Activated naive CD8-positive, alpha-beta T cell treated with anti-CD3 and anti-CD28 coated beads, Interleukin-2, amount 10 ng/mL, durations not matched to agents 7 days and 5 days (primary cell): ENCODE measurements around the gene KLF1. TPM values are rescaled to one million over a fixed set of nuclear protein-coding genes. Genes with fewer than 3 reads are reported as not detected.

Experiments
- ATAC-seq: fragments of 150-1000 bp; cut with Tn5 transposase; one replicate; pipeline ENCODE4 v1.10.0; 2021; ENCODE audit warnings: low read depth, moderate library complexity
- POLR2A ChIA-PET: fragments of 350-600 bp; sonication (Branson Sonifier 250); formaldehyde crosslinking; loops from one replicate; lab custom pipeline; 2021; ENCODE audit warnings: antibody characterized with exemption; lab: Charles Lee
- DNase-seq: peaks from one replicate; pipeline ENCODE4 v3.0.0; 2021
- H3K27ac Mint-ChIP-seq: one replicate; pipeline ENCODE4 v1.8.0; 2022; ENCODE audit warnings: mild to moderate bottlenecking, mixed read lengths
- H3K27me3 Mint-ChIP-seq: one replicate; pipeline ENCODE4 v1.8.0; 2022; ENCODE audit warnings: mild to moderate bottlenecking, moderate library complexity, mixed read lengths
- H3K36me3 Mint-ChIP-seq: one replicate; pipeline ENCODE4 v1.8.0; 2021; ENCODE audit warnings: mild to moderate bottlenecking, mixed read lengths
- H3K4me1 Mint-ChIP-seq: one replicate; pipeline ENCODE4 v1.8.0; 2021; ENCODE audit warnings: mixed read lengths
- H3K4me3 Mint-ChIP-seq: one replicate; pipeline ENCODE4 v1.8.0; 2022; ENCODE audit warnings: mild to moderate bottlenecking, moderate library complexity, mixed read lengths
- H3K9me3 Mint-ChIP-seq: one replicate; pipeline ENCODE4 v1.8.0; 2021; ENCODE audit warnings: mixed read lengths
- total RNA-seq, 2 experiments: library from RNA; stranded (reverse); gene quantifications; one replicate each; pipeline ENCODE4 v1.2.3, GENCODE V29; 2021

KLF1 gene
- total RNA-seq, 2 experiments from 2014 or later: 0.19 TPM; not detected in 1

DNA sequence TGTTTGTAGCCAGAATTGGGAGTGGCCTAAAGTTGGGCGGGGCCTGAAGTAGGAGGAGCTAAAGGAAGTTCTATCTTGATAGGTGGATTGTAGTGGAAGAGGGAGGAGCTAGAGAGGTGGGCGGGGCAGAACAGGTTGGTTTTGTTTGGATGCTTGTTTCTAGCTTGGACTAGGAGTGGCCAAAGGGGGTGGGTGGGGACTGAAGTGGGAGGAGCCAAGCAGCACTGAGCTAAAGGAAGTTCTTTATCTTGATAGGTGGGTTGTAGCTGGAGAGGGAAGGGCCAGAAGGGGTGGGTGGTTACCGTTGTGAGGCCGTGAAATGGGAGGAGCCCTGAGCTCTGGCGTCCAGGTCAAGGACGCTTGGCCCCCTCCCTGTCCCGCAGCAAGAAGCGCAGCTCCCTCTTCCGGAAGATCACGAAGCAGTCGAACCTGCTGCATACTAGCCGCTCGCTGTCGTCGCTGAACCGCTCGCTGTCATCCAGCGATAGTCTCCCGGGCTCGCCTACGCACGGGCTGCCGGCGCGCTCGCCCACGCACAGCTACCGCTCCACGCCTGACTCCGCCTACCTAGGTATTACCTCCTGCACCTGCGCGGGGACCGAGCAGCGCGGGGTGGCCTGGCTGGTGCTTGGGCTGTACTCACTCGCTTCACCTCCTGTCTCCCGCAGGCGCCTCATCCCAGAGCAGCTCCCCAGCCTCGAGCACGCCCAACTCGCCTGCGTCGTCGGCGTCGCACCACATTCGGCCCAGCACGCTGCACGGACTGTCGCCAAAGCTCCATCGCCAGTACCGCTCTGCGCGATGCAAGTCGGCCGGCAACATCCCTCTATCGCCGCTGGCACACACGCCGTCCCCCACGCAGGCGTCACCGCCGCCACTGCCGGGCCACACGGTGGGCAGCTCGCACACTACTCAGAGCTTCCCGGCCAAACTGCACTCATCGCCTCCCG, 13.8 kb downstream of the KLF1 start:
- peak; percentile 57 for DNase-seq

DNA sequence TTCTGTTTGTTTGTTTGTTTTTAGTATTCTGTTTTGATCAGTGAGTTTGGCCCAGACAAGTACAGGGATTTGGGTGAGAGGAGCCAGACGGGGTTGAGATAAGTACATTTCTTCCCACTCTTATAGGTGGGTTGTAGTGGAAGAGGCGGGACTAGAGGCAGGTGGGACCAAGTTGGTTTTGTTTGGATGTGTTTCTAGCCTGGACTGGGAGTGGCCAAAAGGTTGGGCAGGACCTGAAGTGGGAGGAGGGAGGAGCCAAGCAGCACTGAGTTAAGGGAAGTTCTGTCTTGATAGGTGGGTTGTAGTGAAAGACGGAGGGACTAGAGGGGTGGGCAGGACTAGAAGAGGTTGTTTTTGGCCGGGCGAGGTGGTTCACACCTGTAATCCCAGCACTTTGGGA, 14.7 kb downstream of the KLF1 start:
- DNase-seq (no peak), ATAC-seq (no peak)
- no peaks in the 10 kb centered on the region for H3K27me3 Mint-ChIP-seq
- peaks cover 7% of the 10 kb centered on the region for H3K4me1 Mint-ChIP-seq
- POLR2A ChIA-PET: interaction anchor here (0.6 to 1.3 kb wide), 7 partner anchors 13 to 110 kb away, joined by 3 to 5 read pairs (median 3); partner anchors contain the start of genes GCDH and JUNB
- no peaks in the 10 kb centered on the region for H3K9me3 Mint-ChIP-seq
- H3K27ac Mint-ChIP-seq: no peak overlapping the region
- no peak overlapping the region for H3K4me3 Mint-ChIP-seq
- peaks cover 23% of the 10 kb centered on the region for H3K36me3 Mint-ChIP-seq

More for the DNA sequence above, 13.8 kb downstream of the KLF1 start:
- ATAC-seq: peak; percentile 53
- POLR2A ChIA-PET: interaction anchor here (0.5 to 1.3 kb wide), 12 partner anchors 12 to 1595 kb away, joined by 3 to 5 read pairs (median 4); partner anchors contain the start of genes GCDH and JUNB
- peak overlapping the region; percentile 37 for H3K4me3 Mint-ChIP-seq
- H3K4me1 Mint-ChIP-seq: peaks cover 6% of the 10 kb centered on the region
- H3K36me3 Mint-ChIP-seq: peaks cover 27% of the 10 kb centered on the region
- H3K27ac Mint-ChIP-seq: no peak overlapping the region
- H3K9me3 Mint-ChIP-seq: no peaks in the 10 kb centered on the region
- H3K27me3 Mint-ChIP-seq: no peaks in the 10 kb centered on the region

DNA sequence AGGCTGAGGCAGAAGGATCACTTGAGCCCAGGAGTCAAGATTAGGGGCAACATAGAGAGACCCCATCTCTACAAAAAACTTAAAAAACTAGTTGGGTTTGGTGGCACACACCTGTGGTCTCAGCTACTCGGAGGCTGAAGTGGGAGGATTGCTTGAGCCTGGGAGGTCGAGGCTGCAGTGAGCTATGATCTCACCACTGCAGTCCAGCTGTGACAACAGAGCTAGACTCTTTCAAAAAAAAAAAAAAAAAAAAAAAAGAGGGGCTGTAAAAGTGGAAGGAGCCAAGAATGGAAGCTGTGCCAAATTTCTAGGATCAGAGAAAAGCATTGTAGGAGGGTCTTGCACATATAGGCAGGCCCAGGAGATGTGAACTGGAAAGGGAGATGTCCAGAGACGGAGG, 15.3 kb downstream of the KLF1 start:
- Mint-ChIP-seq H3K36me3 (peaks cover 23% of the 10 kb centered on the region), H3K27ac (no peak overlapping the region), H3K4me3 (no peak overlapping the region), H3K4me1 (peaks cover 10% of the 10 kb centered on the region), H3K27me3 (no peaks in the 10 kb centered on the region), H3K9me3 (no peaks in the 10 kb centered on the region)
- ATAC-seq (no peak), DNase-seq (no peak)
- POLR2A ChIA-PET: interaction anchor here (0.6 to 1.3 kb wide), 2 partner anchors 47 to 110 kb away, joined by 3 read pairs; partner anchors contain the start of gene SYCE2

DNA sequence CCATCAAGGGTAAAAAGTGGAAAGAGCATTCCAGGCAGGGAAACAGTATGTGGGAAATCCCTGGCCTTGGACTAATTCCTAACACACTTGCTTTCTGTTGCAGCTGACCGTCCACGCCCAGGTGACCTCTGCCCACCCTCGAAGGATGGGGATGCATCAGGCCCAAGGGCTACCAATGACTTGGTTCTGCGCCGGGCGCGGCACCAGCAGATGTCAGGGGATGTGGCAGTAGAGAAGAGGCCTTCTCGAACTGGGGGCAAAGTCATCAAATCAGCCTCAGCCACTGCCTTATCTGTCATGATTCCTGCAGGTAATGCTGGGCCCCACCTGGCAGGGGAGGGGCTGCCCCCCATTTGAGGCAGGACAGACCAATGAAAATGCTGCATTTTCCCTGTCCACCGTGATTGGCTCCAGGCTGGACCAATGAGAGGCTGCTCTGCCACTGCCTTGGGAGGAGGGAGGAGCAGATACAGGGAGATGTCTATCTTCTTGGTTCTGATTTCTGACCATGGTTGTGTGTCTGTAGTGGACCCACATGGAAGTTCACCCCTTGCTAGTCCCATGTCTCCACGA, 18.4 kb downstream of the KLF1 start:
- Mint-ChIP-seq H3K4me1 (peaks cover 12% of the 10 kb centered on the region), H3K27ac (no peak overlapping the region), H3K4me3 (peak overlapping the region; percentile 48), H3K27me3 (no peaks in the 10 kb centered on the region), H3K9me3 (no peaks in the 10 kb centered on the region), H3K36me3 (peaks cover 16% of the 10 kb centered on the region)
- POLR2A ChIA-PET: interaction anchor here (1.1 kb wide), 1 partner anchor 12 kb away, joined by 8 read pairs; no protein-coding TSS in a partner anchor
- no peak for DNase-seq
- no peak for ATAC-seq

DNA sequence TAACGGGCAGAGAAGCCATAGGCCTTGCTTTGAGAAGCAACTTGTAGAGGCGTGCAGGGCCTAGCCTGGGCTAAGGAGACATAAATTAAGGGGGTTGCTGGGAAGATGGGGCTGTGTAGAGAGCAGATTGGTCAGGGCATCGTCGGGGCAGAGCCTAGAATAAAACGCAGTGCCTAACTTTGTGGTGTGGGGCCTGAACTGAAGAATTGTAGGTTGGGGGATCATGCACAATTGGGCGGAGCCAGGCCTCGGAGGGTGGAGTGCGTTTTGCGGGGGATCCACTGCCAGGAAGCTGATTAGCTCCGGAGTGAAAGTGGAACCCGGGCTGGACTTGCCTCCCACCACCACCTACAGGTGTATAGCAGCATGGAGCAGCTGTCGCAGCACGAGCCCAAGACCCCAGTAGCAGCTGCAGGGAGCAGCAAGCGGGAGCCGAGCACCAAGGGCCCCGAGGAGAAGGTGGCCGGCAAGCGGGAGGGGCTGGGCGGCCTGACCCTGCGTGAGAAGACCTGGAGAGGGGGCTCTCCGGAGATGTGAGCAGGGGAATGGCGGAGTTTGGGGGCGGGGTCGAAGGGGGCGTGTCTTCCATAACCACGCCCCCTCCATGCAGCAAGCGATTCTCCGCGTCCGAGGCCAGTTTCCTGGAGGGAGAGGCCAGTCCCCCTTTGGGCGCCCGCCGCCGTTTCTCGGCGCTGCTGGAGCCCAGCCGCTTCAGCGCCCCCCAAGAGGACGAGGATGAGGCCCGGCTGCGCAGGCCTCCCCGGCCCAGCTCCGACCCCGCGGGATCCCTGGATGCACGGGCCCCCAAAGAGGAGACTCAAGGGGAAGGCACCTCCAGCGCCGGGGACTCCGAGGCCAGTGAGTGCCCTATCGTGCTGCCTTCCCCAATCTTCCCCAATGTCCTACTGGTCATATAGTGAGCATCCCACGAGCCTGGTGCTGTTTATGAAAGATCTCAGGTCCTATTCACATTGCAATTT, 19.6 kb downstream of the KLF1 start:
- ATAC-seq (peak; percentile 84), DNase-seq (peak; percentile 89)
- peak overlapping the region; percentile 61 for H3K4me3 Mint-ChIP-seq
- no peaks in the 10 kb centered on the region for H3K27me3 Mint-ChIP-seq
- no peaks in the 10 kb centered on the region for H3K9me3 Mint-ChIP-seq
- H3K4me1 Mint-ChIP-seq: peaks cover 12% of the 10 kb centered on the region
- POLR2A ChIA-PET: interaction anchor here (0.5 to 0.6 kb wide), 3 partner anchors 185 to 1402 kb away, joined by 3 to 5 read pairs (median 4); no protein-coding TSS in a partner anchor
- H3K36me3 Mint-ChIP-seq: peaks cover 7% of the 10 kb centered on the region
- peak overlapping the region; percentile 43 for H3K27ac Mint-ChIP-seq

DNA sequence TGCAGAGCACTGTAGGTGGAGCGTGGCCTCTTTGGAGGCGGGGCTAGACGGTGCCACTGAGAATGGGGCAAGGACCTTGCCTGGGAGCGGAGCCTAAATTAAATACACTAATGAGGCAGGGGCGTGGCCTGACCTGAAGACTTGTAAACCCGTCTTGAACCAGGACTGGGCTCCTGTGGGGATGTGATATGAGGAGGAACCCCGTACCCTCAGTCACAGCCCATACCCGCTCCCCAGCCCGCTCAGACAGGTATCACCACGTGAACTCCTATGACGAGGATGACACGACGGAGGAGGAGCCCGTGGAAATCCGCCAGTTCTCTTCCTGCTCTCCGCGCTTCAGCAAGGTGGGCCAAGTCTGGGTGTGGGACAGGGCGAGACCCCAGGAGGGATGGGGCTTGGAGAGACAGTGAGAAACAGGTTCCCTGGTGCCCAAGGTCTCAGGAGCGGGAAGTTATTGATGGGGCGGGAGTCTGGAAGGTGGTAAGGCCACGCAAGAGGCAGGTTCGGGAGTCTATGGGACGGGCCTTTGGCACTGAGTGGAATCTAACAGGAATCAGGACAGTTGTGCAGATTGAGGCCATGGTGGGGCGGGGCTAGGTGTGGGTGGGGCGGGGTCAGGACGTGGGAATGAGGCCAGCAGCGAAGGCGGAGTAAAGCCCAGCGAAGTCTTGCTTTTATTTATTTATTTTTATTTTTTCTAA, 20.4 kb downstream of the KLF1 start:
- Mint-ChIP-seq H3K27ac (peak overlapping the region; percentile 60), H3K4me1 (peaks cover 10% of the 10 kb centered on the region), H3K9me3 (no peaks in the 10 kb centered on the region), H3K36me3 (no peaks in the 10 kb centered on the region), H3K4me3 (peak overlapping the region; percentile 28), H3K27me3 (peaks cover 3% of the 10 kb centered on the region)
- DNase-seq (no peak), ATAC-seq (no peak)
- POLR2A ChIA-PET: interaction anchor here (0.5 kb wide), 1 partner anchor 93 kb away, joined by 5 read pairs; no protein-coding TSS in a partner anchor

DNA sequence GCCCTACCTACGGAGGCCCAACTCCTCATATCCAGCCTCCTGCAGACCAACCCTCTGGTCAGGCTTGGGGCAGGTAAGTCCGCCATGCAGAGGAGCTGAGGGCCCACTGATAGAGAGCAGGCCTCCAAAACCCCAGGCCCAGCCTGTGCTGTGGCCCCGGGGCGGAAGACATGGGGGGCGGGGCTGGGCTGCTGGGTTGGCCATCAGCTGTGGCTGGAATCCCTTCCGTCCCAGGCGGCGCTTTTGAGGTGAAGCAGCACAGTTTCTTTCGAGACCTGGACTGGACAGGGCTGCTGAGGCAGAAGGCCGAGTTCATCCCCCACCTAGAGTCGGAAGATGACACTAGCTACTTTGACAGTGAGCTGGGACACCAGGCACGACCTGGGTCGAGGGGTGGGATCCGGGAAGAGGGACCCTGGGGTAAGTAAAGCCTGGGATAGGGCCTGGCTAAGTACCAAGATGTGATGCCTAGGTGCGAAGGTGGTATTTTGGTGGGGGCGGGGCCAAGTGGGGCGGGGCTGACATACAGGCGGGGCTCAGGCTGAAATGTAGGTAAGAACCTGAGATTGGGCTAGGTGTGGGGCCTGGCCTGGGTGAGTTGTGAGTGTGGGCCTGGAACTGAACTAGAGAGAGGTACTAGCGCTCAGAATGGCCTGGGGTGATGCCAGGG, 21.1 kb downstream of the KLF1 start:
- peaks cover 10% of the 10 kb centered on the region for H3K4me1 Mint-ChIP-seq
- no peak overlapping the region for H3K27ac Mint-ChIP-seq
- no peak for ATAC-seq
- no peak overlapping the region for H3K4me3 Mint-ChIP-seq
- POLR2A ChIA-PET: interaction anchor here (0.5 kb wide), 1 partner anchor 93 kb away, joined by 5 read pairs; no protein-coding TSS in a partner anchor
- DNase-seq: no peak
- no peaks in the 10 kb centered on the region for H3K36me3 Mint-ChIP-seq
- no peaks in the 10 kb centered on the region for H3K9me3 Mint-ChIP-seq
- peaks cover 3% of the 10 kb centered on the region for H3K27me3 Mint-ChIP-seq

DNA sequence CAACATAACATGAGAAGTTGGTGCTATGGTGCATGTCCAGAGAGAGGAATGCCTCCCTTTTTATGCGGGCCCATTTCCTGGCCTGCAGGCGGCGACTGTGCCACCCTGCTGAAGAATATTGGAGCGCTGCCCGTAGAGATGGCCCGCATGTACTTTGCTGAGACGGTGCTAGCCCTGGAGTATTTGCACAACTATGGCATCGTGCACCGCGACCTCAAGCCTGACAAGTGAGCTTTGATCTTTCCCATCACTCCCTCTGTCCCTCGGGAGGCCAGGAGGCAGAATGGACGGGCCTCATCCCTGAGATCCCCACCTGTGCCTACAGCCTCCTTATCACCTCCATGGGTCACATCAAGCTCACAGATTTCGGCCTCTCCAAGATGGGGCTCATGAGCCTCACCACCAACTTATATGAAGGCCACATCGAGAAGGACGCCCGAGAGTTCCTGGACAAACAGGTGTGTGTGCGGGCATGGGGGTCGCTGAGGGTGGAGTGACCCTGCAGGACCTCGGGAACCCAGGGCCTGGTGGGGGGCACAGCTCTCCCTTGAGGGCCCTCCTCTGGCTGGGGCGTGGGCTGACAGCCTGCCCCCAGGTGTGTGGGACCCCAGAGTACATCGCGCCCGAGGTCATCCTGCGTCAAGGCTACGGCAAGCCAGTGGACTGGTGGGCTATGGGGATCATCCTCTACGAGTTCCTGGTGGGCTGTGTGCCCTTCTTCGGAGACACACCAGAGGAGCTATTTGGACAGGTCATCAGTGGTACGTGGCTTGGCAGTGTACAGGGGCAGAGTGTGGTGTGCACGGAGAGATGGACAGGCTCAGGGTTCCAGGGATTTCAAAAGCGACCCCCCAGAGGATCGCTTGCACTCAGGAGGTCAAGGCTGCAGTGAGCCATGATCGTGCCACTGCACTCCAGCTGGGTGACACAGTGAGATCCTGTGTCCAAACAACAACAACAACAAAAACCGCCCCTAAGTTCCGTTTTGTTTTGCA, 22.0 kb downstream of the KLF1 start:
- Mint-ChIP-seq H3K9me3 (no peaks in the 10 kb centered on the region), H3K27me3 (peaks cover 3% of the 10 kb centered on the region), H3K4me1 (peaks cover 10% of the 10 kb centered on the region), H3K4me3 (no peak overlapping the region), H3K27ac (no peak overlapping the region), H3K36me3 (no peaks in the 10 kb centered on the region)
- POLR2A ChIA-PET: interaction anchor here (1.6 kb wide), 1 partner anchor 18 kb away, joined by 6 read pairs; no protein-coding TSS in a partner anchor
- ATAC-seq (no peak), DNase-seq (no peak)

DNA sequence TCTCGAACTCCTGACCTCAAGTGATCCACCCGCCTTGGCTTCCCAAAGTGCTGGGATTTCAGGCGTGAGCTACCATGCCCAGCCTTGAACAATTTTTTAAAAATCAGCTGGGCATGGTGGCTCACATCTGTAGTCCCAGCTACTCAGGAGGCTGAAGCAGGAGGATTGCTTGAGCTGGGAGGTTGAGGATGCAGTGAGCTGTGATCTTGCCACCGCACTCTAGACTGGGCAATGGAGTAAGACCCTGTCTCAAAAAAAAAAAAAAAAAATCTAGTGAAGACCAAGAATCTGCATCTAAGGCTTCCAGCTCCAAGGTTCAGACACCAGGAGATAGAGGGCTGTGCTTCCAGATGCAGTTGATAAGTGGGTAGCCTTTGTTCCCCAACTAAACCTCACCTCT, 22.9 kb downstream of the KLF1 start:
- Mint-ChIP-seq H3K4me3 (no peak overlapping the region), H3K36me3 (no peaks in the 10 kb centered on the region), H3K27me3 (peaks cover 5% of the 10 kb centered on the region), H3K9me3 (no peaks in the 10 kb centered on the region), H3K27ac (no peak overlapping the region), H3K4me1 (peaks cover 10% of the 10 kb centered on the region)
- POLR2A ChIA-PET: interaction anchor here (0.7 to 1.6 kb wide), 2 partner anchors 19 to 22 kb away, joined by 4 to 6 read pairs; no protein-coding TSS in a partner anchor
- ATAC-seq: no peak
- no peak for DNase-seq

DNA sequence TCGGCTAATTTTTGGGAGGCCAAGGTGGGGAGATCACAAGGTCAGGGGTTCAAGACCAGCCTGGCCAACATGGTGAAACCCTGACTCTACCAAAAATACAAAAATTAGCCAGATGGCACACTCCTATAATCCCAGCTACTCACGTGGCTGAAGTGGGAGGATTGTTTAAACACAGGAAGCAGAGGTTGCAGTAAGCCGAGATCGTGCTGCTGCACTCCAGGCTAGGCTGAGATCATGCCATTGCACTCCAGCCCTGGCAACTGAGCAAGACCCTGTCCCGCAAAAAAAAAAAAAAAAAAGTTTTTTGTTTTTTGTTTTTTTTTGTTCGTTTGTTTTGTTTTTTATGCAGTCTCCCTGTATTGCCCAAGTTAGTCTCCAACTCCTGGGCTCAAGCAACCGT, 27.5 kb downstream of the KLF1 start:
- peaks cover 12% of the 10 kb centered on the region for H3K27me3 Mint-ChIP-seq
- ATAC-seq (no peak), DNase-seq (no peak)
- H3K36me3 Mint-ChIP-seq: no peaks in the 10 kb centered on the region
- H3K9me3 Mint-ChIP-seq: no peaks in the 10 kb centered on the region
- no peaks in the 10 kb centered on the region for H3K4me1 Mint-ChIP-seq
- no peak overlapping the region for H3K4me3 Mint-ChIP-seq
- no peak overlapping the region for H3K27ac Mint-ChIP-seq
- POLR2A ChIA-PET: no interaction called here
